Measurements from ENCODE around the gene NDRG3. TPM values are rescaled to one million over a fixed set of nuclear protein-coding genes. Genes with fewer than 3 reads are reported as not detected.

The NDRG3 gene
- total and polyA plus RNA-seq, 2 of the 4 experiments (the other 2 are of a cell fraction): 24.8 to 34.2 TPM

- Histone ChIP-seq H4K91ac (ENCODE audit: insufficient read depth, low read depth, low read length) (no peak overlapping the region), H2BK120ac (ENCODE audit: low read depth, low read length) (no peak overlapping the region), H3K18ac (ENCODE audit: low read depth, low read length) (no peak overlapping the region), H2AK5ac (ENCODE audit: low read depth, low read length) (no peak overlapping the region), H3K56ac (ENCODE audit: extremely low read depth, insufficient read depth, low read length) (no peak overlapping the region), H3K9me1 (ENCODE audit: insufficient read depth, low read length) (no peaks in the 10 kb centered on the region), H3K36me3 (ENCODE audit: control insufficient read depth, insufficient read depth, low read length) (peaks cover 2% of the 10 kb centered on the region; the same call in 1 of the 2 replicates), H3K9me3 (ENCODE audit: control insufficient read depth, insufficient read depth, low read length) (no peaks in the 10 kb centered on the region), H3K14ac (replicated peaks; ENCODE audit: low read depth, low read length) (no peak overlapping the region), H2BK15ac (ENCODE audit: low read depth, low read length) (no peak overlapping the region), H2BK5ac (ENCODE audit: low read depth, low read length, poor library complexity, severe bottlenecking) (no peak overlapping the region), H3K9ac (ENCODE audit: low read depth, low read length) (no peak overlapping the region), H3K23ac (ENCODE audit: low read depth, low read length) (no peak overlapping the region), H3K4me3 (ENCODE audit: insufficient read depth, low read depth, low read length) (no peak overlapping the region), H3K4ac (ENCODE audit: low read depth, low read length) (no peak overlapping the region), H3K79me1 (ENCODE audit: low read depth in 1 of 2, low read length in 2 of 2) (no peaks in the 10 kb centered on the region), H4K8ac (ENCODE audit: low read depth in 2 of 2, low read length in 2 of 2) (no peak overlapping the region), H2AFZ (replicated peaks; ENCODE audit: low read length, poor library complexity) (no peak overlapping the region), H3K27me3 (ENCODE audit: control insufficient read depth, insufficient read depth, low read length) (0 out of 2 replicates have a peak, but pooled peaks cover 1% of the 10 kb centered on the region), H4K20me1 (ENCODE audit: insufficient read depth, low read length) (no peaks in the 10 kb centered on the region), H2BK20ac (ENCODE audit: low read depth, low read length) (no peak overlapping the region), H4K5ac (ENCODE audit: low read depth, low read length) (no peak overlapping the region), H3K4me2 (ENCODE audit: low read depth, low read length) (no peak overlapping the region), H2AK9ac (replicated peaks; ENCODE audit: low read depth, low read length, poor library complexity) (no peak overlapping the region), H3K27ac (ENCODE audit: insufficient read depth, low read length) (no peak overlapping the region), H3K4me1 (ENCODE audit: control insufficient read depth, insufficient read depth, low read length) (no peaks in the 10 kb centered on the region)
- DNase-seq: no peak
- ChIA-PET CTCF (no interaction called here), POLR2A (ENCODE audit: unreplicated experiment) (no interaction called here)
- no peak for TF ChIP-seq FOS (IDR thresholded peaks at IDR 0.05; ENCODE audit: low read depth, low read length)
- no peak for TF ChIP-seq BHLHE40 (IDR thresholded peaks at IDR 0.05; ENCODE audit: low read depth, low read length)
- no peak for TF ChIP-seq CHD1 (IDR thresholded peaks at IDR 0.05; ENCODE audit: low read depth, low read length)
- no TSS peak for BruUV-seq (replicated peaks)
- dilution Hi-C loops (cut with HindIII; ENCODE audit: low sequenced_read_pairs, unreplicated experiment) (no loop called here), in situ Hi-C loops (cut with MboI; ENCODE audit: low sequenced_read_pairs) (no loop called here), intact Hi-C loops (cut with micrococcal nuclease) (no loop called here)
- WGBS, 2 experiments (ENCODE audit: extremely low coverage in 2 of 2, insufficient read length in 1 of 2): no CpG with 5 or more reads among the region's 8 CpGs
- ATAC-seq (ENCODE audit: low read depth): no peak
These were observed 98.4 kb downstream of the NDRG3 start for GRCh38 chr20:36647196-36648121.
